22Rv1 (cell line): Measurements from ENCODE around the gene EXOG.

Source experiments
- ZFX ChIP-seq: fragments of 450-650 bp; IDR thresholded peaks from 2 replicates; pipeline ENCODE4 v1.6.1; 2017; ENCODE audit warnings: antibody characterized with exemption, borderline replicate concordance
- TF ChIP-seq, protein P1 (sequence below): fragments of 450-650 bp; IDR thresholded peaks from 2 replicates; pipeline ENCODE4 v1.5.1; 2017; ENCODE audit warnings: mild to moderate bottlenecking

DNA sequence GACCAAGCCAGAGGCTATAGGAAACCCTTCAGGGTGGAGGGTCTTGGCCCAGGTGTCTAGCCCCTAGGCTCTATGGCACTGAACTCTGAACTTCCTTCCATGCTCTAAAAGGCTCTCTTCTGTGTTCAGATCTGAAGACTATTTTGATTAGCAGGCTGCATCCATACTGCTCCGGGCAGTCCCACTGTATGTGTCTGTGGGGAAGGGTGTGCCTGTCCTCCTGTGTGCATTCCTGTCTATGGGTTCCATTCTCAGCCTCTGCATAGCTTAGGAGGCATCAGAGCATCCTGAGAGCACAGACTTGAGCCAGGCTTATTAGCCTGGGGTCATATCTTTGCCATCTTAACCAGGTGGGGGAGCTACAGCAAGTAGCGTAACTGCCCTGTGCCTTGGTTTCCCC is 38.0 kb downstream of the EXOG start:
- TF ChIP-seq, protein P1, sequence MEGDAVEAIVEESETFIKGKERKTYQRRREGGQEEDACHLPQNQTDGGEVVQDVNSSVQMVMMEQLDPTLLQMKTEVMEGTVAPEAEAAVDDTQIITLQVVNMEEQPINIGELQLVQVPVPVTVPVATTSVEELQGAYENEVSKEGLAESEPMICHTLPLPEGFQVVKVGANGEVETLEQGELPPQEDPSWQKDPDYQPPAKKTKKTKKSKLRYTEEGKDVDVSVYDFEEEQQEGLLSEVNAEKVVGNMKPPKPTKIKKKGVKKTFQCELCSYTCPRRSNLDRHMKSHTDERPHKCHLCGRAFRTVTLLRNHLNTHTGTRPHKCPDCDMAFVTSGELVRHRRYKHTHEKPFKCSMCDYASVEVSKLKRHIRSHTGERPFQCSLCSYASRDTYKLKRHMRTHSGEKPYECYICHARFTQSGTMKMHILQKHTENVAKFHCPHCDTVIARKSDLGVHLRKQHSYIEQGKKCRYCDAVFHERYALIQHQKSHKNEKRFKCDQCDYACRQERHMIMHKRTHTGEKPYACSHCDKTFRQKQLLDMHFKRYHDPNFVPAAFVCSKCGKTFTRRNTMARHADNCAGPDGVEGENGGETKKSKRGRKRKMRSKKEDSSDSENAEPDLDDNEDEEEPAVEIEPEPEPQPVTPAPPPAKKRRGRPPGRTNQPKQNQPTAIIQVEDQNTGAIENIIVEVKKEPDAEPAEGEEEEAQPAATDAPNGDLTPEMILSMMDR, result peak; percentile 11; the same call in 1 of the 2 replicates
- no peak for TF ChIP-seq ZFX
